ENCODE data around the gene CASK. TPM values are rescaled to one million over a fixed set of nuclear protein-coding genes. Genes with fewer than 3 reads are reported as not detected.
A peak's percentile ranks its signal among the peaks of the same experiment; 100 is the strongest.

The CASK gene
- total and polyA plus RNA-seq, 2 of the 13 experiments (the other 11 are each of a cell fraction or from before 2014, with no cell fraction given), result 14.5 to 16.0 TPM

DNA sequence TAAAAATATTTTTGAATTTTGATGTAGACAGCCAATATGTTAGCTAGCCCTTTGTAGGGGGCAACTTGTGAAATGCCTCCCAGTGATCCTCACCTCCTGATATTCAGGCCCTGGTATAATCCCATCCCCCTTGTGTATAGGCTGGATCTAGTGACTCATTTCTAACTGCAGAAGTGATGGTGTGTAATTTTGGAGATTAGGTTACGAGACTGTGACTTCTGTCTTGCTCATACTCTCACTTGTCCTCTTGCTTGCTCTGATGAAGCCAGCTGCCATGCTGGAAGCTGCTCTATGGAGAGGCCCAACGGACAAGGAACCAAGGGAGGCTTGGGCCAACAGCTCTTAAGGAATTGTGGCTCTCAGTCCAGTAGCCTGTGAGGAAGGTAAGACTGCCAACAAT is 137.7 kb downstream of the CASK start:
- Histone ChIP-seq H3K79me2 (ENCODE audit: insufficient read depth, low read length) (no peaks in the 10 kb centered on the region), H3K9me3 (ENCODE audit: low read length) (no peaks in the 10 kb centered on the region), H3K4me1 (ENCODE audit: insufficient read depth, low read length) (no peaks in the 10 kb centered on the region), H3K36me3 (replicated peaks in 1 of 2; ENCODE audit: control insufficient read depth in 1 of 2, insufficient read depth in 2 of 2, low read length in 2 of 2) (no peaks in the 10 kb centered on the region), H4K20me1 (ENCODE audit: insufficient read depth, low read length) (no peaks in the 10 kb centered on the region), H3K27ac (ENCODE audit: extremely low read length, insufficient read depth, low read length) (no peak overlapping the region), H3K4me3 (replicated peaks in 1 of 3; ENCODE audit: insufficient read depth in 1 of 3, low read depth in 2 of 3, low read length in 3 of 3) (no peak overlapping the region), H3K4me2 (ENCODE audit: low read depth, low read length) (no peak overlapping the region), H2AFZ (ENCODE audit: low read length) (no peak overlapping the region), H3K9ac (ENCODE audit: insufficient read depth, low read depth, low read length) (no peak overlapping the region), H3K27me3 (ENCODE audit: control insufficient read depth in 1 of 2, insufficient read depth in 2 of 2, low read length in 2 of 2) (no peaks in the 10 kb centered on the region)
- in situ Hi-C loops (cut with HindIII; ENCODE audit: extremely low pct_ligation_motif_present, low pct_unique_long_range_greater_than_20kb), result loop anchor here (25.0 kb wide), 1 partner anchor 902 kb away; no protein-coding TSS in a partner anchor
- DNase-seq (ENCODE audit: low spot score) (no peak), FAIRE-seq (no peak), ATAC-seq (no peak)
- no peak for TF ChIP-seq MEF2D (CRISPR knock-in tag; IDR thresholded peaks at IDR 0.05)
- TF ChIP-seq ZFP62 (CRISPR knock-in tag; IDR thresholded peaks at IDR 0.05), result no peak
- CTCF ChIA-PET (ENCODE audit: low intra/inter-chr PET ratio, low total read pairs), result no interaction called here
- no TSS peak for BruUV-seq (replicated peaks)
- 100% methylated on average over 2 of the region's 2 CpGs for WGBS (ENCODE audit: low lambda C conversion rate)
- POLR2A ChIA-PET, result no interaction called here
- intact Hi-C loops (cut with micrococcal nuclease; ENCODE audit: unreplicated experiment), result no loop called here

DNA sequence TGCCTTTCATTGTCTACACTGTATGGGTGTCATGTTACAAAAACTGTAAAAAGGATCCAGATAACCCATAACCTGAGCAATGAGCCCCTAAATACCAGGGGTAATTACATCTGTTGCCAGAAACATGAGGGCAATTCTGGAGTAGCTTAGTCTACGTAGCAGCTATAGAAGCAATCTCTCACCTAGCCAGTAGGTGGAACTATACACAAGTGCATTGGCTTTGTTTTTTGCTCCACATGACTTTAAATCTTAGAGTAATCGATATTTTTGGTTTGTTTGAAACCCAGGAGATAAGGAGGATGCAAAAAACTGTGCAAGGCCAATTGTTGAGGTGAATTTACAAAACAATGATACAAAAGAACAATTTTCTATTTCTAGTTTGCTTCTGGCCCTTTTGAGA is 141.9 kb downstream of the CASK start:
- Histone ChIP-seq H2AFZ (ENCODE audit: low read length) (no peak overlapping the region), H3K27ac (ENCODE audit: extremely low read length, insufficient read depth, low read length) (no peak overlapping the region), H3K4me2 (ENCODE audit: low read depth, low read length) (no peak overlapping the region), H3K4me3 (replicated peaks in 1 of 3; ENCODE audit: insufficient read depth in 1 of 3, low read depth in 2 of 3, low read length in 3 of 3) (no peak overlapping the region), H3K4me1 (ENCODE audit: insufficient read depth, low read length) (no peaks in the 10 kb centered on the region), H3K9ac (ENCODE audit: insufficient read depth, low read depth, low read length) (no peak overlapping the region), H3K9me3 (ENCODE audit: low read length) (no peaks in the 10 kb centered on the region), H3K36me3 (replicated peaks in 1 of 2; ENCODE audit: control insufficient read depth in 1 of 2, insufficient read depth in 2 of 2, low read length in 2 of 2) (no peaks in the 10 kb centered on the region), H4K20me1 (ENCODE audit: insufficient read depth, low read length) (no peaks in the 10 kb centered on the region), H3K27me3 (ENCODE audit: control insufficient read depth in 1 of 2, insufficient read depth in 2 of 2, low read length in 2 of 2) (no peaks in the 10 kb centered on the region), H3K79me2 (ENCODE audit: insufficient read depth, low read length) (no peaks in the 10 kb centered on the region)
- BruUV-seq (replicated peaks), result no TSS peak
- CTCF ChIA-PET (ENCODE audit: low intra/inter-chr PET ratio, low total read pairs), result no interaction called here
- intact Hi-C loops (cut with micrococcal nuclease; ENCODE audit: unreplicated experiment) (no loop called here), in situ Hi-C loops (cut with HindIII; ENCODE audit: extremely low pct_ligation_motif_present, low pct_unique_long_range_greater_than_20kb) (loop anchor here (25.0 kb wide), 1 partner anchor 906 kb away; no protein-coding TSS in a partner anchor)
- DNase-seq (ENCODE audit: low spot score), result peak; percentile 36
- peak; percentile 6; the same call in 1 of the 2 replicates for TF ChIP-seq SMC3 (IDR thresholded peaks at IDR 0.05; ENCODE audit: low read length)
- no peak for TF ChIP-seq SRSF4 (IDR thresholded peaks at IDR 0.05; ENCODE audit: low read depth, low read length, poor library complexity, severe bottlenecking)
- TF ChIP-seq MEIS1 (CRISPR knock-in tag; IDR thresholded peaks at IDR 0.05; ENCODE audit: borderline replicate concordance), result no peak
- no peak for TF ChIP-seq RFX1 (IDR thresholded peaks at IDR 0.05)
- TF ChIP-seq SOX6 (IDR thresholded peaks at IDR 0.05), result no peak
- TF ChIP-seq SOX6 (CRISPR knock-in tag; IDR thresholded peaks at IDR 0.05), result peak; percentile 11; the same call in 1 of the 2 replicates
- TF ChIP-seq, protein P1, sequence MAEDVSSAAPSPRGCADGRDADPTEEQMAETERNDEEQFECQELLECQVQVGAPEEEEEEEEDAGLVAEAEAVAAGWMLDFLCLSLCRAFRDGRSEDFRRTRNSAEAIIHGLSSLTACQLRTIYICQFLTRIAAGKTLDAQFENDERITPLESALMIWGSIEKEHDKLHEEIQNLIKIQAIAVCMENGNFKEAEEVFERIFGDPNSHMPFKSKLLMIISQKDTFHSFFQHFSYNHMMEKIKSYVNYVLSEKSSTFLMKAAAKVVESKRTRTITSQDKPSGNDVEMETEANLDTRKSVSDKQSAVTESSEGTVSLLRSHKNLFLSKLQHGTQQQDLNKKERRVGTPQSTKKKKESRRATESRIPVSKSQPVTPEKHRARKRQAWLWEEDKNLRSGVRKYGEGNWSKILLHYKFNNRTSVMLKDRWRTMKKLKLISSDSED (CRISPR knock-in tag; IDR thresholded peaks at IDR 0.05), result no peak
- TF ChIP-seq, protein P2, sequence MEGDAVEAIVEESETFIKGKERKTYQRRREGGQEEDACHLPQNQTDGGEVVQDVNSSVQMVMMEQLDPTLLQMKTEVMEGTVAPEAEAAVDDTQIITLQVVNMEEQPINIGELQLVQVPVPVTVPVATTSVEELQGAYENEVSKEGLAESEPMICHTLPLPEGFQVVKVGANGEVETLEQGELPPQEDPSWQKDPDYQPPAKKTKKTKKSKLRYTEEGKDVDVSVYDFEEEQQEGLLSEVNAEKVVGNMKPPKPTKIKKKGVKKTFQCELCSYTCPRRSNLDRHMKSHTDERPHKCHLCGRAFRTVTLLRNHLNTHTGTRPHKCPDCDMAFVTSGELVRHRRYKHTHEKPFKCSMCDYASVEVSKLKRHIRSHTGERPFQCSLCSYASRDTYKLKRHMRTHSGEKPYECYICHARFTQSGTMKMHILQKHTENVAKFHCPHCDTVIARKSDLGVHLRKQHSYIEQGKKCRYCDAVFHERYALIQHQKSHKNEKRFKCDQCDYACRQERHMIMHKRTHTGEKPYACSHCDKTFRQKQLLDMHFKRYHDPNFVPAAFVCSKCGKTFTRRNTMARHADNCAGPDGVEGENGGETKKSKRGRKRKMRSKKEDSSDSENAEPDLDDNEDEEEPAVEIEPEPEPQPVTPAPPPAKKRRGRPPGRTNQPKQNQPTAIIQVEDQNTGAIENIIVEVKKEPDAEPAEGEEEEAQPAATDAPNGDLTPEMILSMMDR (CRISPR knock-in tag; IDR thresholded peaks at IDR 0.05), result peak; percentile 67
- TF ChIP-seq STAG1 (CRISPR knock-in tag; IDR thresholded peaks at IDR 0.05), result peak; percentile 80
- TF ChIP-seq NKX3-1 (CRISPR knock-in tag; IDR thresholded peaks at IDR 0.05), result no peak
- TF ChIP-seq POLR2AphosphoS5 (IDR thresholded peaks at IDR 0.05; ENCODE audit: low read depth, low read length), result no peak
- TF ChIP-seq, protein P3, sequence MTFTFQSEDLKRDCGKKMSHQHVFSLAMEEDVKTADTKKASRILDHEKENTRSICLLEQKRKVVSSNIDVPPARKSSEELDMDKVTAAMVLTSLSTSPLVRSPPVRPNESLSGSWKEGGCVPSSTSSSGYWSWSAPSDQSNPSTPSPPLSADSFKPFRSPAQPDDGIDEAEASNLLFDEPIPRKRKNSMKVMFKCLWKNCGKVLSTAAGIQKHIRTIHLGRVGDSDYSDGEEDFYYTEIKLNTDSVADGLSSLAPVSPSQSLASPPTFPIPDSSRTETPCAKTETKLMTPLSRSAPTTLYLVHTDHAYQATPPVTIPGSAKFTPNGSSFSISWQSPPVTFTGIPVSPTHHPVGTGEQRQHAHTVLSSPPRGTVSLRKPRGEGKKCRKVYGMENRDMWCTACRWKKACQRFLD (CRISPR knock-in tag; IDR thresholded peaks at IDR 0.05; ENCODE audit: borderline replicate concordance), result no peak
- peak; percentile 86 for TF ChIP-seq ONECUT2 (CRISPR knock-in tag; IDR thresholded peaks at IDR 0.05)
- peak; percentile 62 for ATAC-seq
- POLR2A ChIA-PET, result no interaction called here
- FAIRE-seq, result peak; percentile 81
- WGBS (ENCODE audit: low lambda C conversion rate), result 17% methylated on average over 2 of the region's 2 CpGs

Measured in HepG2 (cell line).